ENCODE results near the gene ALG8.
"Not testable (repeated sequence)": the region's sequence is repeated elsewhere in the genome, so short reads cannot be mapped to it uniquely, and the experiment has no call there.

Gene ALG8

GRCh38 chr11:78100261-78100660 is 39.2 kb downstream of the ALG8 start:
- DNase-seq = no peak

- DNase-seq = no peak
Observed at GRCh38 chr11:78099666-78100065, 39.8 kb downstream of the ALG8 start.

- no peak for DNase-seq
Observed at GRCh38 chr11:78097666-78098385, 41.6 kb downstream of the ALG8 start.

GRCh38 chr11:78094250-78094649 is 45.2 kb downstream of the ALG8 start:
- no peak for DNase-seq

- not testable (repeated sequence) for DNase-seq
Observed at GRCh38 chr11:78086521-78087074, 52.8 kb downstream of the ALG8 start.

GRCh38 chr11:78085972-78086371 is 53.5 kb downstream of the ALG8 start:
- DNase-seq = no peak

- DNase-seq = not testable (repeated sequence)
Observed at GRCh38 chr11:78084506-78084905, 54.9 kb downstream of the ALG8 start.

- DNase-seq = no peak
Observed at GRCh38 chr11:78083021-78083420, 56.4 kb downstream of the ALG8 start.

- no peak for DNase-seq
Observed at GRCh38 chr11:78082146-78082545, 57.3 kb downstream of the ALG8 start.

GRCh38 chr11:78081583-78081982 is 57.8 kb downstream of the ALG8 start:
- DNase-seq = no peak

GRCh38 chr11:78080818-78081495 is 58.5 kb downstream of the ALG8 start:
- no peak for DNase-seq

- DNase-seq = no peak
Observed at GRCh38 chr11:78080084-78080817, 59.2 kb downstream of the ALG8 start.

- peak; percentile 82 for DNase-seq
Observed at GRCh38 chr11:78079232-78080083, 60.0 kb downstream of the ALG8 start, which contains the start of gene NDUFC2. Gene NDUFC2, minus strand, starts transcription at chr11:78079862. Its CDS starts 118 bp downstream, at chr11:78079744.

- DNase-seq = no peak
Observed at GRCh38 chr11:78078218-78079167, 60.9 kb downstream of the ALG8 start.

GRCh38 chr11:78077592-78077991 is 61.8 kb downstream of the ALG8 start:
- not testable (repeated sequence) for DNase-seq

GRCh38 chr11:78076733-78077403 is 62.6 kb downstream of the ALG8 start:
- DNase-seq = no peak

GRCh38 chr11:78074756-78075155 is 64.7 kb downstream of the ALG8 start:
- DNase-seq = no peak

- DNase-seq = no peak
Observed at GRCh38 chr11:78072455-78072854, 67.0 kb downstream of the ALG8 start.

GRCh38 chr11:78071717-78072116 is 67.7 kb downstream of the ALG8 start:
- no peak for DNase-seq

GRCh38 chr11:78070621-78071020 is 68.8 kb downstream of the ALG8 start:
- DNase-seq = no peak

- DNase-seq = no peak
Observed at GRCh38 chr11:78069465-78069864, 70.0 kb downstream of the ALG8 start.
